GM18505 (cell line): ENCODE measurements around the gene CIP2A.

Source experiments
- ATAC-seq: cut with Tn5 transposase; IDR thresholded peaks from one replicate; pipeline ENCODE4 v1.9.1; 2021; ENCODE audit not compliant: unreplicated experiment
- POLR2A ChIP-seq: IDR thresholded peaks from 4 replicates; pipeline ENCODE4 v1.6.1; 2011; ENCODE audit warnings: borderline replicate concordance; ENCODE audit not compliant: insufficient read depth, insufficient read length; ENCODE audit errors: extremely low read depth

The CIP2A gene

GRCh38 chr3:108598375-108598774 lies 9.1 kb upstream of the CIP2A start:
- no peak for ATAC-seq
- TF ChIP-seq POLR2A: no peak

GRCh38 chr3:108595321-108595720 lies 6.1 kb upstream of the CIP2A start:
- no peak for ATAC-seq
- TF ChIP-seq POLR2A: no peak

GRCh38 chr3:108590460-108590859 lies 1.2 kb upstream of the CIP2A start:
- ATAC-seq: no peak
- TF ChIP-seq POLR2A: no peak

DNA sequence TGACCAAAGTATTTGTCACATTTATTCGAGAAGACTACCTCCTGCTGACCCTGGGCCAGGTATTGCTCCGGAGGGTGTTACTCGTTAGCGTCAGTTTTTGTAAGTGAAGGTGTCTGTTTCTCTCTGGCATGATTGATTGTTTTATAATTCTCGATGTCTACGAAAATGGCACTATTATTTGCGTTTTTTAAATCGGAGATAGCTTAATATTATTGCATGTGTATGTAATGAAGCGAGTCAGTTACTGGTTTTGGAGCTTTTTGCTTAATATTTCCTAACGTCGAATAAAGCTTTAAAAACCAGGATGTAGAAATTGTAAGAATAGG lies 723 bp upstream of the CIP2A start:
- no peak for TF ChIP-seq POLR2A
- no peak for ATAC-seq

- ATAC-seq: no peak
Measured at GRCh38 chr3:108588601-108589000, 637 bp downstream of the CIP2A start.

GRCh38 chr3:108578064-108578463 lies 11.2 kb downstream of the CIP2A start:
- no peak for TF ChIP-seq POLR2A
- ATAC-seq: no peak

More at GRCh38 chr3:108588601-108589000, 637 bp downstream of the CIP2A start:
- no peak for TF ChIP-seq POLR2A

DNA sequence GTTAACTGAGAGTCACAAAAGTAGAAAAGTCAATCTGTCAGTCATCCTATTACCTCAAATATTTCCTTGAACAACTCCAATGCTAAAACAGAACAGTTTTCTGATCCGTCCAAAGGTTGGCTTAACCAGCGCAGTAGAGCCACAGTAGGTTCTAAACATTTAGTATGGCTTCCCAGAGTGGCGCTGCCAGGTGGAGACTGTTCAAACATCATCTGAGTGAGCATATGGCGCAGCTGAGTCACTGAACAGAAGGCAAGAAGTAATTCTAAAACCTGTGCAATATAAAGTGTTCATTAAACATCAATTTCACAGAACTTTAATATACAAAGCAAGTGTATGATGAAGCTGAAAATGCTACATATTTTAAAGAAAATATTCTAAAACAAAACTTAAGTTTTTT lies 19.9 kb downstream of the CIP2A start:
- ATAC-seq: no peak
- no peak for TF ChIP-seq POLR2A

DNA sequence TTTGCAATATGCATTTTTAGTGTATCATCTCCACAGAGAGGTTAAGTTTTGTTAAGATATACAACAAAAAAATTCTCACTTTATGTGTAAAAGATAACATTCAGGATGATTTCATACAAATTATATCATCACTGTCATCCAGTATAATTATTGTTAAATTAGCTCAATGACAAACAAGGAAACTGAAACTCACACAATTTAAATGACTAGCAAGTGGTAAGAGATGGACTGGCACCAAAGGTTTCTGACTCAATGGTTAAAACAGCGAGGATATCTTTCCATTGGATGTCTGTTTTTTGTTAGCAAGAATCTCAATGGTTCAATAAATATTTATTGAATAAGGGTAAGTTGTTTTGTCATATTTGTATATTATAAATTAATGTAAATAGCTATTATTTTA lies 22.6 kb downstream of the CIP2A start:
- TF ChIP-seq POLR2A: no peak

GRCh38 chr3:108565506-108565905 lies 23.7 kb downstream of the CIP2A start:
- TF ChIP-seq POLR2A: no peak
- ATAC-seq: no peak

More for the DNA sequence above, 22.6 kb downstream of the CIP2A start:
- ATAC-seq: no peak

DNA sequence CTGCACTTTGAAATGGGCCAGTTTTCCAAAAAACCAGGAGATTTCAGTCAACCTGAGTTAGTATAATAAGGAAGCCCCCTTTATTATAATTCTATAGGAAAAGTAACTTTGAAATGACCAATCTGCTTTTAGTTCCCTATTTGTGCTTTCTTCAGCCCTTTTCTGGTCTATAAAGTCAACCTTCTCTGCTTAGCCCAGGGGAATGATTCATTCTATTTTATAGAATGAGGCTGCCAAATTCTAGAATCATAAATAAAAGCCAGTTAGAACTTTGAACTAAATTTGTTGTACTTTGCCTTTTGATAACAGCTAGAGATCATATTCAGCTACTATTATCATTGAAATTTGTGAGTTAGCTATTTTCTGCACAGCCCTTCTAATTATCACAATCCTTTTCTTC lies 24.7 kb downstream of the CIP2A start:
- no peak for TF ChIP-seq POLR2A
- no peak for ATAC-seq

GRCh38 chr3:108562565-108562964 lies 26.7 kb downstream of the CIP2A start:
- no peak for TF ChIP-seq POLR2A
- no peak for ATAC-seq

DNA sequence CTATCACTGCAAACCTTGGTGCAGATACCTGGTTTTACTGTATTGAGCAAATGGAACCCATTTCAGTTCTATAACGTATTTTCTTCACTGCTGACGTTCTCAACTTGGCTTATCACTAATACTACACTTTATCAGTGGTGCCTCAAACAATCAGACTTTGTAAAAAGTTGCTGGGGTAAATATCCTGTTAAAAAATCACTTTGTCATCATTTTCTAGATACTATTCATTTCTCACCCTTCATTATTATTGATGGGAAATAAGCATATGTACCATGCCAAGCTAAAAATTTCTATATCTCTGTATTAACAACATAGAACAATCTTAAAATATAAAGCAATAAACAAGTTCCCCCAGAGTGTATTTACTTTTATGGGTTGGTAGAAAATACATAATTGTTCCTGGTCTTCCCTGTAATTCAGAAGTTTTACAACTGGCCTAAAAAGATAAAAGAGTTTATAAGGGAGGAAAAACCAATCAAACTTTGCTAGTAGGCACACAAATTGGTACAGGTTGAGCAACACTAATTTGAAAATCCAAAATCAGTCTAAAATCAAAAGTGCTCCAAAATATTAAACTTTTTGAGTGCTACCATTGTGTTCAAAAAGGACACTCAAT lies 33.2 kb downstream of the CIP2A start:
- ATAC-seq: no peak
- no peak for TF ChIP-seq POLR2A

DNA sequence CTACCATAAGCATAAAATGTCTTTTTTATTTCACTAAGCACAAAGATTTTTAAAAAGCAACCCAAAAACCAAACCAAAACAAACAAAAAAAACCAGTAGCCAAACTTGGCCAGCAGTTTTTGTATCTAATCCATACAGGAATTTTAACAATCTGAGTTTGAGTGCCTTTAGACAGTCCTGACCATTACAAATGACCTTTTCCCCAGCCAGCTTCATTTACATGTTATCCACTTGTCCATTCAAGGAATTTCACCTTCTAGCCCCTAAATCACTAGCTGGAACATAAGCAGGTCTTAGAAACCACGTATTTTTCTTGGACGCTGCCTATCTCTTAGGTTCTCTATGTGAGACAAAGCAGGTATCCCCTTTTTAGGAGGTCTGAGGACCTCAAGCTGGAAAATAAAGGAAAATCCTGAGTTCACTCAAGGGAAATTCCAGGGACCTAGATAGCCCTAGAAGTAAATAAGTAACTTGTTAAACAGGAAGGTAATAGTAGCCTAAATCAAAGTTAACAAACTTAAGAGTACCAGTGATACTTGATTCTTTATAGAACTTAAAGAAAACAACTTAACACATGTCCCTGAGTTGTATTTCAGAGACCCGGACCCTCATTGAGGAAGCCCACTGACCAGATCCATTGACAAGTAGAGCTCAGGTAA lies 34.2 kb downstream of the CIP2A start:
- TF ChIP-seq POLR2A: no peak

GRCh38 chr3:108554229-108554628 lies 35.0 kb downstream of the CIP2A start:
- TF ChIP-seq POLR2A: no peak
- ATAC-seq: no peak

More for the DNA sequence above, 34.2 kb downstream of the CIP2A start:
- no peak for ATAC-seq
